Activated CD8-positive, alpha-beta T cell treated with anti-CD3 and anti-CD28 coated beads for 36 hours (primary cell): ENCODE results near the gene RAB29. TPM values are rescaled to one million over a fixed set of nuclear protein-coding genes. Genes with fewer than 3 reads are reported as not detected.

Source experiments
- ATAC-seq: fragments of 200-7000 bp; cut with Tn5 transposase; one replicate; pipeline ENCODE4 v1.10.0; 2021; ENCODE audit warnings: mild to moderate bottlenecking, moderate library complexity
- CTCF ChIA-PET: fragments of 350-600 bp; sonication (Branson Sonifier 250); formaldehyde crosslinking; loops from one replicate; lab custom pipeline; 2021; ENCODE audit warnings: antibody characterized with exemption; lab: Charles Lee
- POLR2A ChIA-PET: fragments of 350-600 bp; sonication (Branson Sonifier 250); formaldehyde crosslinking; loops from one replicate; lab custom pipeline; 2021; ENCODE audit warnings: antibody characterized with exemption; lab: Charles Lee
- DNase-seq: peaks from one replicate; pipeline ENCODE4 v3.0.0-alpha.2; 2020
- H3K27ac Mint-ChIP-seq: one replicate; pipeline ENCODE4 v1.8.0; 2021; ENCODE audit warnings: mild to moderate bottlenecking, mixed read lengths
- H3K27me3 Mint-ChIP-seq: one replicate; pipeline ENCODE4 v1.8.0; 2021; ENCODE audit warnings: mixed read lengths
- H3K36me3 Mint-ChIP-seq: one replicate; pipeline ENCODE4 v1.8.0; 2021; ENCODE audit warnings: low read depth, mixed read lengths
- H3K4me1 Mint-ChIP-seq: one replicate; pipeline ENCODE4 v1.8.0; 2021; ENCODE audit warnings: low read depth, mixed read lengths
- H3K4me3 Mint-ChIP-seq: one replicate; pipeline ENCODE4 v1.8.0; 2021; ENCODE audit warnings: mild to moderate bottlenecking, moderate library complexity, mixed read lengths
- H3K9me3 Mint-ChIP-seq: one replicate; pipeline ENCODE4 v1.8.0; 2021; ENCODE audit warnings: mixed read lengths
- intact Hi-C: fragments of 100-400 bp; cut with micrococcal nuclease; formaldehyde crosslinking; loops from one replicate; pipeline ENCODE4 v1.10.0; 2022
- total RNA-seq, 2 experiments: library from RNA; stranded (reverse); gene quantifications; one replicate each; pipeline ENCODE4 v1.2.3, GENCODE V29; 2021
- TF ChIP-seq, protein P1 (sequence below): fragments of 200-600 bp; IDR thresholded peaks from one replicate; pipeline ENCODE4 v1.8.0; 2022; ENCODE audit warnings: antibody characterized with exemption, mild to moderate bottlenecking

Gene RAB29
- total RNA-seq, 2 experiments from 2014 or later = 20.1 to 22.5 TPM

DNA sequence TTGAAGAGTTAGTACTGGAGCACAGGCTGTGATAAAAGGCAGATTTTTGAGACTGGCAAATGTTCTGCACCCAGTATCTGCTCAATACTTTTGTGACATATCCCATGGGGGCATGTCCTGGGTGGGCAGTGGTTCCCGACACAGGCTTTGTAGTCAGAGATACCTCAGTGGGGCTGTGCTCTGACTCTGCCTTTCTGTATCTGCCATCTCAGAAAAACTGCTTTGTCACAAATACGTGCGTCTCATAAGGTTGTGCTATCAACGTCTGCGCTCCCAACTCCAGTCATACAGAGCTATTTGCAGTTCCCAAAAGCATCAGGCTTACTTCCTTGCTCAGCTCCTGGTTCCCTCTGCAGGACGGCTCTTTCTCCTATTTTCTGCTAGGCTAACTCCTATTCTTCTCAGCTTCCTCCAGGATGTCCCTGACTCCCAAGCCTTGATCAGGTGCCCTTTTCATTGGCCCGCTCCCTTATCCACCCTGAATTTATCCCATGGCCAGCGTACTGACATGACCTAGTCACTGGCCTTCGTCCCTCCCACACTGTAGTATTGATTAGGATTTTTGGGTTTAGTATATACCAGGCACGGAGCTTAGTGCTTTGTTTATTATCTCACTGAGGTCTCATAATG lies 12.1 kb upstream of the RAB29 start:
- Mint-ChIP-seq H3K4me1 (peaks cover 7% of the 10 kb centered on the region), H3K9me3 (no peaks in the 10 kb centered on the region), H3K36me3 (peaks cover 5% of the 10 kb centered on the region), H3K4me3 (no peak overlapping the region), H3K27ac (no peak overlapping the region), H3K27me3 (no peaks in the 10 kb centered on the region)
- CTCF ChIA-PET = interaction anchor here (1.5 to 2.9 kb wide), 2 partner anchors 121 to 190 kb away, joined by 3 to 15 read pairs; no protein-coding TSS in a partner anchor
- DNase-seq = no peak
- TF ChIP-seq, protein P1, sequence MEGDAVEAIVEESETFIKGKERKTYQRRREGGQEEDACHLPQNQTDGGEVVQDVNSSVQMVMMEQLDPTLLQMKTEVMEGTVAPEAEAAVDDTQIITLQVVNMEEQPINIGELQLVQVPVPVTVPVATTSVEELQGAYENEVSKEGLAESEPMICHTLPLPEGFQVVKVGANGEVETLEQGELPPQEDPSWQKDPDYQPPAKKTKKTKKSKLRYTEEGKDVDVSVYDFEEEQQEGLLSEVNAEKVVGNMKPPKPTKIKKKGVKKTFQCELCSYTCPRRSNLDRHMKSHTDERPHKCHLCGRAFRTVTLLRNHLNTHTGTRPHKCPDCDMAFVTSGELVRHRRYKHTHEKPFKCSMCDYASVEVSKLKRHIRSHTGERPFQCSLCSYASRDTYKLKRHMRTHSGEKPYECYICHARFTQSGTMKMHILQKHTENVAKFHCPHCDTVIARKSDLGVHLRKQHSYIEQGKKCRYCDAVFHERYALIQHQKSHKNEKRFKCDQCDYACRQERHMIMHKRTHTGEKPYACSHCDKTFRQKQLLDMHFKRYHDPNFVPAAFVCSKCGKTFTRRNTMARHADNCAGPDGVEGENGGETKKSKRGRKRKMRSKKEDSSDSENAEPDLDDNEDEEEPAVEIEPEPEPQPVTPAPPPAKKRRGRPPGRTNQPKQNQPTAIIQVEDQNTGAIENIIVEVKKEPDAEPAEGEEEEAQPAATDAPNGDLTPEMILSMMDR = no peak
- intact Hi-C loops = no loop called here
- no peak for ATAC-seq
- POLR2A ChIA-PET = interaction anchor here (1.0 to 1.5 kb wide), 3 partner anchors 13 to 22 kb away, joined by 3 to 6 read pairs (median 3); no protein-coding TSS in a partner anchor

GRCh38 chr1:205786601-205787000 lies 11.3 kb upstream of the RAB29 start:
- no peak for ATAC-seq
- H3K27ac Mint-ChIP-seq = no peak overlapping the region
- TF ChIP-seq, protein P1 = no peak
- peaks cover 3% of the 10 kb centered on the region for H3K36me3 Mint-ChIP-seq
- POLR2A ChIA-PET = no interaction called here
- peaks cover 7% of the 10 kb centered on the region for H3K4me1 Mint-ChIP-seq
- no peak overlapping the region for H3K4me3 Mint-ChIP-seq
- CTCF ChIA-PET = interaction anchor here (0.9 to 2.9 kb wide), 5 partner anchors 9 to 191 kb away, joined by 3 to 15 read pairs (median 4); no protein-coding TSS in a partner anchor
- intact Hi-C loops = no loop called here
- DNase-seq = no peak
- no peaks in the 10 kb centered on the region for H3K9me3 Mint-ChIP-seq
- H3K27me3 Mint-ChIP-seq = no peaks in the 10 kb centered on the region

- ChIA-PET CTCF (interaction anchor here (0.9 to 1.7 kb wide), 6 partner anchors 44 to 193 kb away, joined by 3 to 8 read pairs (median 4); no protein-coding TSS in a partner anchor), POLR2A (interaction anchor here (1.3 kb wide), 1 partner anchor 9 kb away, joined by 3 read pairs; no protein-coding TSS in a partner anchor)
- intact Hi-C loops = no loop called here
- ATAC-seq (no peak), DNase-seq (no peak)
- TF ChIP-seq, protein P1 = no peak
- H3K27me3 Mint-ChIP-seq = no peaks in the 10 kb centered on the region
- no peaks in the 10 kb centered on the region for H3K36me3 Mint-ChIP-seq
- no peak overlapping the region for H3K27ac Mint-ChIP-seq
- H3K4me1 Mint-ChIP-seq = peaks cover 7% of the 10 kb centered on the region
- no peaks in the 10 kb centered on the region for H3K9me3 Mint-ChIP-seq
- H3K4me3 Mint-ChIP-seq = no peak overlapping the region
These were observed 10.2 kb upstream of the RAB29 start for GRCh38 chr1:205785446-205785845.

- Mint-ChIP-seq H3K4me3 (no peak overlapping the region), H3K27ac (no peak overlapping the region), H3K27me3 (no peaks in the 10 kb centered on the region), H3K4me1 (peaks cover 7% of the 10 kb centered on the region), H3K36me3 (no peaks in the 10 kb centered on the region), H3K9me3 (no peaks in the 10 kb centered on the region)
- ATAC-seq = no peak
- no peak for DNase-seq
- CTCF ChIA-PET = interaction anchor here (3.7 kb wide), 1 partner anchor 125 kb away, joined by 30 read pairs; no protein-coding TSS in a partner anchor
- intact Hi-C loops = no loop called here
- TF ChIP-seq, protein P1 = no peak
- POLR2A ChIA-PET = interaction anchor here (1.3 kb wide), 1 partner anchor 8 kb away, joined by 3 read pairs; no protein-coding TSS in a partner anchor
These were observed 8.6 kb upstream of the RAB29 start for GRCh38 chr1:205783904-205784303.

DNA sequence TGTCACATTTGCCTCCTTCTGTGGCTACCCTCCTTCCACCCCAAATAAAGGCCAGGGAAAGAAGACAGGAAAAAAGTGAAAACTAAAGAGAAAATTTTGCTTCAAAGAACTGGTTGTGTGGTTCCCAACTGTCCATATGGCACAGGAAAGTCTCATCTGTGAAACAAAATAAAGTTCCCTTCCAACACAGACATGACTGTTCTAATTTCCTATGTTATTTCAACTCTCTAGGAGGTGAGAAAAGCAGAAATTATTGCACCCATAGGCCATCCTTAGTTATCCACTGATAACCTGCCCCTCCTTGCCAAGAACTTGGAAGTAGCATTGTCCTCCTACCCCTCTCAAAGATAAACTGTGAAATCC lies 8.1 kb upstream of the RAB29 start:
- Mint-ChIP-seq H3K27me3 (no peaks in the 10 kb centered on the region), H3K4me1 (peaks cover 7% of the 10 kb centered on the region), H3K36me3 (no peaks in the 10 kb centered on the region), H3K4me3 (no peak overlapping the region), H3K9me3 (no peaks in the 10 kb centered on the region), H3K27ac (no peak overlapping the region)
- TF ChIP-seq, protein P1 = no peak
- POLR2A ChIA-PET = interaction anchor here (1.4 kb wide), 1 partner anchor 35 kb away, joined by 4 read pairs; no protein-coding TSS in a partner anchor
- CTCF ChIA-PET = interaction anchor here (1.4 to 3.7 kb wide), 6 partner anchors 8 to 194 kb away, joined by 4 to 30 read pairs (median 12); no protein-coding TSS in a partner anchor
- intact Hi-C loops = no loop called here
- ATAC-seq (no peak), DNase-seq (no peak)
